Measurements from ENCODE around the gene CTAGE9. TPM values are rescaled to one million over a fixed set of nuclear protein-coding genes. Genes with fewer than 3 reads are reported as not detected.

The CTAGE9 gene, protein sequence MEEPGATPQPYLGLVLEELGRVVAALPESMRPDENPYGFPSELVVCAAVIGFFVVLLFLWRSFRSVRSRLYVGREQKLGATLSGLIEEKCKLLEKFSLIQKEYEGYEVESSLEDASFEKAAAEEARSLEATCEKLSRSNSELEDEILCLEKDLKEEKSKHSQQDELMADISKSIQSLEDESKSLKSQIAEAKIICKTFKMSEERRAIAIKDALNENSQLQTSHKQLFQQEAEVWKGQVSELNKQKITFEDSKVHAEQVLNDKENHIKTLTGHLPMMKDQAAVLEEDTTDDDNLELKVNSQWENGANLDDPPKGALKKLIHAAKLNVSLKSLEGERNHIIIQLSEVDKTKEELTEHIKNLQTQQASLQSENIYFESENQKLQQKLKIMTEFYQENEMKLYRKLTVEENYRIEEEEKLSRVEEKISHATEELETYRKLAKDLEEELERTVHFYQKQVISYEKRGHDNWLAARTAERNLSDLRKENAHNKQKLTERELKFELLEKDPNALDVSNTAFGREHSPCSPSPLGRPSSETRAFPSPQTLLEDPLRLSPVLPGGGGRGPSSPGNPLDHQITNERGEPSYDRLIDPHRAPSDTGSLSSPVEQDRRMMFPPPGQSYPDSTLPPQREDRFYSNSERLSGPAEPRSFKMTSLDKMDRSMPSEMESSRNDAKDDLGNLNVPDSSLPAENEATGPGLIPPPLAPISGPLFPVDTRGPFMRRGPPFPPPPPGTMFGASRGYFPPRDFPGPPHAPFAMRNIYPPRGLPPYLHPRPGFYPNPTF
- not detected in 2 replicates for total RNA-seq

DNA sequence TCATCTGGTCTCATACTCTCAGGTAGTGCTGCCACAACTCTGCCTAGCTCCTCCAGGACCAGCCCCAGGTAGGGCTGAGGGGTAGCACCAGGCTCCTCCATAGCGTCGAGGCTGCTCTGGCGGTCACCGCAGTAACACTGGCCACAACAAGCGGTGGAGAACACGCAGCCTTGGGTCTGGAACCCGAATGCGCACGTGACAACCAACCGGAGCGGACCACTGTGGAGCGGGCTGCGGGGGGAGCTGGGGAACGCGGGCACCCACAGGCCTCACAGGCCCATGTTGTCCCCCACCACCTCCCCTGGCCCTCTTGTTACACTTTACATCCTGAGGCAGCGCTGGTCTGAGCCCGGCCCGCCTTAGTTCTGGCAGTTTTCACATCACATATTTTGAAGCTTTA is at the start of gene CTAGE9:
Gene CTAGE9 (minus strand): TSS at position 101 of the 400 bp plus-strand sequence. CDS start 0 bp downstream, at position 101.

Other genes with a start within 250 kb of the CTAGE9 start
- not detected in 2 replicates for gene ARG1, start 137.8 kb downstream of the CTAGE9 start, total RNA-seq
- gene MED23, start 82.8 kb downstream of the CTAGE9 start, total RNA-seq: 28.9 and 34.4 TPM in 2 replicates
- gene ENPP3, start 73.7 kb downstream of the CTAGE9 start, total RNA-seq: under 0.01 TPM in 2 replicates
- not detected in 2 replicates for gene OR2A4, start 9.6 kb downstream of the CTAGE9 start, total RNA-seq
- gene ENPP1, start 97.0 kb upstream of the CTAGE9 start, total RNA-seq: 11.7 and 26.8 TPM in 2 replicates
- 233 and 323 TPM in 2 replicates for gene CCN2, start 240.4 kb upstream of the CTAGE9 start, total RNA-seq